Measurements from ENCODE around the gene NOL9. TPM values are rescaled to one million over a fixed set of nuclear protein-coding genes. Genes with fewer than 3 reads are reported as not detected.

NOL9 gene
- total and polyA plus RNA-seq, 9 of the 15 experiments (the other 6 are each of a cell fraction or from before 2014, with no cell fraction given), result 5.6 to 76.5 (median 47.3) TPM

DNA sequence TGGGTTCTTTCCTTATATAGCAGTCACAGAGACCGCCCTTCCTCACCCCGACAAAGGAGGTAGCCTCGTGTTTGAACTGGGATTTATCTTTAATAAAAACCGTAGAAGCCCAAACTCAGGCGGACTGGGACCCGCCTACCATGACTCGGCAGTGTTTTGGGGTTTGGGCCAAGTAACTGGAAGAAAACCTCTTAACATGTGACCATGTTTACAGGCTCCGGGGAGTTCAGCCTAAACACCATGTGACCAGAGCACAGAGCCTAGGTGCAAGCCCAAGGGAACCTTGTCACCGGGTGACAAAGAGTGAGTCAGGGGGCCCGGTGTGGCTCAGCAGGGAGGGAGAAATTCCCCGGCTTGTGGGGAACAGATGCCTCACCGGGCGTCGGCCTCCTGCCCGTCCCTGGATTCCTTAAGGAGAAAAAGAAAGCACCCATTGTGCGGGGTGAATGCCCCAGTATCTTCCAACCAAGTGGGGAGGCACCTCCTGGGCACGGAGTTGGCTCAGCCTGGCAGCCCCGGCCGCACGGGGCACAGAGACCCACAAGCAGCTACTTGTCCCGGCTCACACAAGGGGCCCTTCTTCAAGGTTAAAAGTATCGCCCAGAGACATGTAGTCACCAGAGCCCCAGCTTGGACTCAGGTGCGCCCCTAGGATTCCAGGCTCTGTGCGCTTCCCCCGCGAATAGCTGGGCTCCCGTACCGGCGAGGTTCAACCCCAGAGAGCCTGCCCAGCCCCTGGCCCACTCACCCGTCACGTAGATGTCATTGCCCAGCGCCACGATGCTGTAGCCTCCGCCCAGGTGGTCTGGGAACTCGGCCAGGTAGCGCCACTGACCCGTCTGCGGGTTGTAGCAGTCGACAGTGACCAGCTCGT, 47.0 kb upstream of the NOL9 start (continued):
- TF ChIP-seq, protein P1, sequence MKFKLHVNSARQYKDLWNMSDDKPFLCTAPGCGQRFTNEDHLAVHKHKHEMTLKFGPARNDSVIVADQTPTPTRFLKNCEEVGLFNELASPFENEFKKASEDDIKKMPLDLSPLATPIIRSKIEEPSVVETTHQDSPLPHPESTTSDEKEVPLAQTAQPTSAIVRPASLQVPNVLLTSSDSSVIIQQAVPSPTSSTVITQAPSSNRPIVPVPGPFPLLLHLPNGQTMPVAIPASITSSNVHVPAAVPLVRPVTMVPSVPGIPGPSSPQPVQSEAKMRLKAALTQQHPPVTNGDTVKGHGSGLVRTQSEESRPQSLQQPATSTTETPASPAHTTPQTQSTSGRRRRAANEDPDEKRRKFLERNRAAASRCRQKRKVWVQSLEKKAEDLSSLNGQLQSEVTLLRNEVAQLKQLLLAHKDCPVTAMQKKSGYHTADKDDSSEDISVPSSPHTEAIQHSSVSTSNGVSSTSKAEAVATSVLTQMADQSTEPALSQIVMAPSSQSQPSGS (CRISPR knock-in tag; IDR thresholded peaks at IDR 0.05), result no peak
- TF ChIP-seq ZNF324 (CRISPR knock-in tag; IDR thresholded peaks at IDR 0.05), result no peak
- TF ChIP-seq IRF2 (CRISPR knock-in tag; IDR thresholded peaks at IDR 0.05), result no peak
- TF ChIP-seq TCFL5 (CRISPR knock-in tag; conservative IDR thresholded peaks at IDR 0.05), result no peak
- TF ChIP-seq, protein P2, sequence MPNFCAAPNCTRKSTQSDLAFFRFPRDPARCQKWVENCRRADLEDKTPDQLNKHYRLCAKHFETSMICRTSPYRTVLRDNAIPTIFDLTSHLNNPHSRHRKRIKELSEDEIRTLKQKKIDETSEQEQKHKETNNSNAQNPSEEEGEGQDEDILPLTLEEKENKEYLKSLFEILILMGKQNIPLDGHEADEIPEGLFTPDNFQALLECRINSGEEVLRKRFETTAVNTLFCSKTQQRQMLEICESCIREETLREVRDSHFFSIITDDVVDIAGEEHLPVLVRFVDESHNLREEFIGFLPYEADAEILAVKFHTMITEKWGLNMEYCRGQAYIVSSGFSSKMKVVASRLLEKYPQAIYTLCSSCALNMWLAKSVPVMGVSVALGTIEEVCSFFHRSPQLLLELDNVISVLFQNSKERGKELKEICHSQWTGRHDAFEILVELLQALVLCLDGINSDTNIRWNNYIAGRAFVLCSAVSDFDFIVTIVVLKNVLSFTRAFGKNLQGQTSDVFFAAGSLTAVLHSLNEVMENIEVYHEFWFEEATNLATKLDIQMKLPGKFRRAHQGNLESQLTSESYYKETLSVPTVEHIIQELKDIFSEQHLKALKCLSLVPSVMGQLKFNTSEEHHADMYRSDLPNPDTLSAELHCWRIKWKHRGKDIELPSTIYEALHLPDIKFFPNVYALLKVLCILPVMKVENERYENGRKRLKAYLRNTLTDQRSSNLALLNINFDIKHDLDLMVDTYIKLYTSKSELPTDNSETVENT (CRISPR knock-in tag; IDR thresholded peaks at IDR 0.05), result no peak
- TF ChIP-seq, protein P3, sequence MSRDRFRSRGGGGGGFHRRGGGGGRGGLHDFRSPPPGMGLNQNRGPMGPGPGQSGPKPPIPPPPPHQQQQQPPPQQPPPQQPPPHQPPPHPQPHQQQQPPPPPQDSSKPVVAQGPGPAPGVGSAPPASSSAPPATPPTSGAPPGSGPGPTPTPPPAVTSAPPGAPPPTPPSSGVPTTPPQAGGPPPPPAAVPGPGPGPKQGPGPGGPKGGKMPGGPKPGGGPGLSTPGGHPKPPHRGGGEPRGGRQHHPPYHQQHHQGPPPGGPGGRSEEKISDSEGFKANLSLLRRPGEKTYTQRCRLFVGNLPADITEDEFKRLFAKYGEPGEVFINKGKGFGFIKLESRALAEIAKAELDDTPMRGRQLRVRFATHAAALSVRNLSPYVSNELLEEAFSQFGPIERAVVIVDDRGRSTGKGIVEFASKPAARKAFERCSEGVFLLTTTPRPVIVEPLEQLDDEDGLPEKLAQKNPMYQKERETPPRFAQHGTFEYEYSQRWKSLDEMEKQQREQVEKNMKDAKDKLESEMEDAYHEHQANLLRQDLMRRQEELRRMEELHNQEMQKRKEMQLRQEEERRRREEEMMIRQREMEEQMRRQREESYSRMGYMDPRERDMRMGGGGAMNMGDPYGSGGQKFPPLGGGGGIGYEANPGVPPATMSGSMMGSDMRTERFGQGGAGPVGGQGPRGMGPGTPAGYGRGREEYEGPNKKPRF (IDR thresholded peaks at IDR 0.05; ENCODE audit: low read depth, low read length), result no peak
- no peak for TF ChIP-seq ZNF140 (CRISPR knock-in tag; IDR thresholded peaks at IDR 0.05)
- TF ChIP-seq ZNF551 (CRISPR knock-in tag; IDR thresholded peaks at IDR 0.05), result no peak
- no peak; the same call in none of the 2 replicates for TF ChIP-seq VEZF1 (CRISPR knock-in tag; IDR thresholded peaks at IDR 0.05)
- TF ChIP-seq NFE2L1 (tag; IDR thresholded peaks at IDR 0.05; ENCODE audit: borderline replicate concordance, low read depth), result peak; percentile 77; the same call in 1 of the 2 replicates
- TF ChIP-seq ZNF830 (CRISPR knock-in tag; IDR thresholded peaks at IDR 0.05), result no peak
- no peak for TF ChIP-seq ZNF740 (CRISPR knock-in tag; IDR thresholded peaks at IDR 0.05)
- TF ChIP-seq ZNF740 (tag; IDR thresholded peaks at IDR 0.05), result no peak
